Right lobe of liver (tissue), 6 donors: Measurements from ENCODE around the gene PPP1R13L. TPM values are rescaled to one million over a fixed set of nuclear protein-coding genes. Genes with fewer than 3 reads are reported as not detected.
A peak's percentile ranks its signal among the peaks of the same experiment; 100 is the strongest.

Experiments used
- ATAC-seq, 4 donors: fragments of 200-7000 bp; cut with Tn5 transposase; one replicate each; pipeline ENCODE4 v1.9.1; 2020; ENCODE audit warnings: mild to moderate bottlenecking in 4 of 4, moderate library complexity in 4 of 4
- DNase-seq, 3 donors: peaks; one replicate each; pipeline ENCODE4 v3.0.0-alpha.2; 2020
- H3K27ac ChIP-seq, 3 donors: fragments of 200-600 bp; one replicate each; pipeline ENCODE4 v1.8.0; 2022
- H3K27me3 ChIP-seq, 2 donors: fragments of 200-600 bp; one replicate each; pipeline ENCODE4 v1.8.0; 2022
- H3K36me3 ChIP-seq, 4 donors: fragments of 200-600 bp; sonication (generic) in 1 of 4; one replicate each; pipeline versions ENCODE4 v1.5.1 to v1.8.0; 2017 to 2022; ENCODE audit warnings: control low read depth in 1 of 4
- H3K4me1 ChIP-seq, 4 donors: fragments of 200-600 bp; sonication (generic) in 1 of 4; one replicate each; pipeline versions ENCODE4 v1.5.1 to v1.8.0; 2017 to 2022; ENCODE audit warnings: control low read depth in 1 of 4
- H3K4me3 ChIP-seq, 3 donors: fragments of 200-600 bp; one replicate each; pipeline ENCODE4 v1.8.0; 2022
- H3K9me3 ChIP-seq, 4 donors: fragments of 200-600 bp; sonication (generic) in 1 of 4; one replicate each; pipeline versions ENCODE4 v1.5.1 to v1.8.0; 2017 to 2022; ENCODE audit warnings: control low read depth in 1 of 4
- POLR2A ChIP-seq: fragments of 450-650 bp; IDR thresholded peaks from one replicate; pipeline ENCODE4 v1.6.1; 2017; ENCODE audit warnings: antibody characterized with exemption, mild to moderate bottlenecking
- WGBS: methylation state at CpG from one replicate; pipeline ENCODE4 v1.1.6; 2018; ENCODE audit warnings: low coverage, low lambda C conversion rate; ENCODE audit not compliant: insufficient coverage; ENCODE audit errors: missing lambda C conversion rate; 5-methylcytosine and 5-hydroxymethylcytosine counted together
- intact Hi-C, 2 donors: fragments of 100-400 bp; cut with DNase I; formaldehyde crosslinking; loops; one replicate each; pipeline versions ENCODE4 v1.11.2 to v1.14.1; 2022
- total RNA-seq, 6 experiments: library from RNA; depleted of rRNA in 2 of 6; stranded (reverse); fragments of >200 nt in 2 of 6; fragmentation: NEBNext Ultra II Directional in 3 of 6; extraction: Animal tissue kit (Norgen Biotek cat#: 25700) in 3 of 6; gene quantifications; one replicate each; pipeline versions ENCODE4 v1.1.0 to v1.2.4, GENCODE V29; 2016 to 2023
- TF ChIP-seq, protein P1 (sequence below), 4 donors: fragments of 200-600 bp in 3 of 4; fragments of 450-650 bp in 1 of 4; IDR thresholded peaks; one replicate each; pipeline versions ENCODE4 v1.5.1 to v1.8.0; 2016 to 2022; ENCODE audit warnings: antibody characterized with exemption in 4 of 4, mild to moderate bottlenecking in 2 of 4
- donor health status: DM: no; HTN: yes; CAD: no.
- donor health status: DM: no; HTN: no; CAD: no.
- donor health status: DM: no; HTN: no; CAD: no.
- donor health status: DM: no; HTN: yes; CAD: no.
- donor health status: DM: no; HTN: yes; CAD: no.

Gene PPP1R13L
- total RNA-seq, 6 experiments from 2014 or later: 6.9 to 22.9 (median 14.6) TPM

GRCh38 chr19:45420356-45420755, 15.5 kb upstream of the PPP1R13L start:
- ATAC-seq (no peak), DNase-seq (no peak)
- TF ChIP-seq, protein P1, sequence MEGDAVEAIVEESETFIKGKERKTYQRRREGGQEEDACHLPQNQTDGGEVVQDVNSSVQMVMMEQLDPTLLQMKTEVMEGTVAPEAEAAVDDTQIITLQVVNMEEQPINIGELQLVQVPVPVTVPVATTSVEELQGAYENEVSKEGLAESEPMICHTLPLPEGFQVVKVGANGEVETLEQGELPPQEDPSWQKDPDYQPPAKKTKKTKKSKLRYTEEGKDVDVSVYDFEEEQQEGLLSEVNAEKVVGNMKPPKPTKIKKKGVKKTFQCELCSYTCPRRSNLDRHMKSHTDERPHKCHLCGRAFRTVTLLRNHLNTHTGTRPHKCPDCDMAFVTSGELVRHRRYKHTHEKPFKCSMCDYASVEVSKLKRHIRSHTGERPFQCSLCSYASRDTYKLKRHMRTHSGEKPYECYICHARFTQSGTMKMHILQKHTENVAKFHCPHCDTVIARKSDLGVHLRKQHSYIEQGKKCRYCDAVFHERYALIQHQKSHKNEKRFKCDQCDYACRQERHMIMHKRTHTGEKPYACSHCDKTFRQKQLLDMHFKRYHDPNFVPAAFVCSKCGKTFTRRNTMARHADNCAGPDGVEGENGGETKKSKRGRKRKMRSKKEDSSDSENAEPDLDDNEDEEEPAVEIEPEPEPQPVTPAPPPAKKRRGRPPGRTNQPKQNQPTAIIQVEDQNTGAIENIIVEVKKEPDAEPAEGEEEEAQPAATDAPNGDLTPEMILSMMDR (IDR thresholded peaks at IDR 0.05): no peak
- no peak for TF ChIP-seq POLR2A
- H3K4me1 ChIP-seq: peaks cover 0 to 14% (median 2%) of the 10 kb centered on the region in 4 donors
- H3K36me3 ChIP-seq: peaks cover 0 to 9% (median 3%) of the 10 kb centered on the region in 4 donors
- H3K27ac ChIP-seq: no peak overlapping the region
- WGBS: 74% methylated on average over 4 of the region's 10 CpGs
- intact Hi-C loops: no loop called here
- H3K27me3 ChIP-seq: no peaks in the 10 kb centered on the region
- no peak overlapping the region for H3K4me3 ChIP-seq
- no peaks in the 10 kb centered on the region for H3K9me3 ChIP-seq

DNA sequence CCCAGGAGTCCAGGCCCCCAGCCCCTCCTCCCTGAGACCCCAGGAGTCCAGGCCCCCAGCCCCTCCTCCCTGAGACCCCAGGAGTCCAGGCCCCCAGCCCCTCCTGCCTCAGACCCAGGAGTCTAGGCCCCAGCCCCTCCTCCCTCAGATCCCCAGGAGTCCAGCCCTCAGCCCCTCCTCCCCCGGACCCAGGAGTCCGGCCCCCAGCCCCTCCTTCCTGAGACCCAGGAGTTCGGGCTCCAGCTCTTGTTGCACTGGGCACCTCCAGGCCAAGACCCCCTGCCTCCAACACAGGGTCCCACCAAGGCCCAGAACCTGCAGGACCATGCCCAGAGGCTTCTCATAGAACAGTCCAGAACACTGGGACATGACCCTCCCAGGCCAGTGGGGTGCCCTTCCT, 15.0 kb upstream of the PPP1R13L start:
- no peak for TF ChIP-seq POLR2A
- TF ChIP-seq, protein P1 (IDR thresholded peaks at IDR 0.05): no peak
- H3K4me3 ChIP-seq: no peak overlapping the region
- intact Hi-C loops: no loop called here
- H3K27me3 ChIP-seq: no peaks in the 10 kb centered on the region
- no peaks in the 10 kb centered on the region for H3K9me3 ChIP-seq
- peaks cover 0 to 14% (median 2%) of the 10 kb centered on the region in 4 donors for H3K4me1 ChIP-seq
- no peak for ATAC-seq
- H3K36me3 ChIP-seq: peaks cover 0 to 9% (median 3%) of the 10 kb centered on the region in 4 donors
- DNase-seq: no peak
- H3K27ac ChIP-seq: no peak overlapping the region
- no CpG with 5 or more reads among the region's 3 CpGs for WGBS

DNA sequence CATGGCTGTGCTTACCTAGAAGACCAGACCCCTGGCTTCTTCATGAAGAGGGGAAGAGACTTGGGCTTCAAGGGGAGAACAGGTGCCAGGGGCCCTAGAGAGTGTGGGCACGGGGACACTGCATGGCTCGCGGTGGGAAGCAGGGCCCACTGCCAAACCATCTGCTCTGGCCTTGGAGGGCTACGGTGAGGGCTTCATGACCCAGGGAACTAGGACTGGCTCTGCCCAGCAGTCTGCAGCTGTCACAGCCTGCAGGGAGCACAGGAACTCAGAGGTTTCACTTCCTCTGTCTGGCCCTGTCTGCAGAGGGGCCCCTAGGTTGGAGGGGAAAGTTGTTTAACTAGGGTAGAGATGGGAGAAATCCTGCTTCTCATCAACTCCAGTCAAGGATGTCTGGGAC, 14.5 kb upstream of the PPP1R13L start:
- intact Hi-C loops: no loop called here
- Histone ChIP-seq H3K4me3 (no peak overlapping the region), H3K27ac (no peak overlapping the region), H3K36me3 (peaks cover 0 to 12% (median 3%) of the 10 kb centered on the region in 4 donors), H3K4me1 (peaks cover 0 to 9% (median 2%) of the 10 kb centered on the region in 4 donors), H3K9me3 (no peaks in the 10 kb centered on the region), H3K27me3 (no peaks in the 10 kb centered on the region)
- ATAC-seq (no peak), DNase-seq (peak in 1 of 3 donors; percentile 28)
- TF ChIP-seq, protein P1 (IDR thresholded peaks at IDR 0.05): no peak
- TF ChIP-seq POLR2A: no peak
- no CpG with 5 or more reads among the region's 4 CpGs for WGBS

GRCh38 chr19:45418802-45419201, 13.9 kb upstream of the PPP1R13L start:
- no peak overlapping the region for H3K27ac ChIP-seq
- intact Hi-C loops: no loop called here
- peaks cover 0 to 18% (median 3%) of the 10 kb centered on the region in 4 donors for H3K36me3 ChIP-seq
- TF ChIP-seq POLR2A: no peak
- TF ChIP-seq, protein P1 (IDR thresholded peaks at IDR 0.05): no peak
- H3K4me3 ChIP-seq: no peak overlapping the region
- H3K27me3 ChIP-seq: no peaks in the 10 kb centered on the region
- H3K9me3 ChIP-seq: no peaks in the 10 kb centered on the region
- ATAC-seq (no peak), DNase-seq (no peak)
- WGBS: 83% methylated on average over 2 of the region's 9 CpGs
- peaks cover 0 to 6% (median 2%) of the 10 kb centered on the region in 4 donors for H3K4me1 ChIP-seq

- WGBS: 60% methylated on average over 2 of the region's 4 CpGs
- intact Hi-C loops: no loop called here
- ATAC-seq (peak in 1 of 4 donors; percentile 7), DNase-seq (no peak)
- Histone ChIP-seq H3K9me3 (no peaks in the 10 kb centered on the region), H3K27me3 (no peaks in the 10 kb centered on the region), H3K27ac (no peak overlapping the region), H3K4me3 (no peak overlapping the region), H3K4me1 (no peaks in the 10 kb centered on the region), H3K36me3 (peaks cover 0 to 29% (median 3%) of the 10 kb centered on the region in 4 donors)
- TF ChIP-seq, protein P1 (IDR thresholded peaks at IDR 0.05): no peak
- TF ChIP-seq POLR2A: no peak
Measured at GRCh38 chr19:45417151-45417550, 12.3 kb upstream of the PPP1R13L start.
